SU-DHL-6 (cell line): ENCODE results near the gene PNPLA2.

ENCODE experiments used
- H2AFZ ChIP-seq: fragments of 200-600 bp; sonication (generic); 2 replicates; pipeline ENCODE4 v1.6.1; 2014; ENCODE audit warnings: low read depth, mild to moderate bottlenecking, moderate library complexity, mixed read lengths, antibody characterized with exemption, low read length; ENCODE audit not compliant: severe bottlenecking
- H3F3A ChIP-seq: fragments of 200-600 bp; shearing (Covaris generic); 2 replicates; pipeline ENCODE4 v1.6.0; 2016; ENCODE audit warnings: antibody characterized with exemption, mild to moderate bottlenecking; ENCODE audit not compliant: insufficient read depth
- H3K27ac ChIP-seq: fragments of 200-600 bp; sonication (generic); 2 replicates; pipeline ENCODE4 v1.5.1; 2016; ENCODE audit warnings: low read depth, mild to moderate bottlenecking, low read length, moderate library complexity, mixed read lengths
- H3K27me3 ChIP-seq: fragments of 200-600 bp; sonication (generic), shearing (Covaris generic); 2 replicates; pipeline ENCODE4 v1.6.0; 2014; ENCODE audit warnings: mild to moderate bottlenecking, low read length
- H3K36me3 ChIP-seq: fragments of 200-600 bp; sonication (generic); 2 replicates; pipeline ENCODE4 v1.6.1; 2014; ENCODE audit warnings: mild to moderate bottlenecking, low read length, mixed read lengths
- H3K4me2 ChIP-seq: fragments of 300-600, 200-600 bp; shearing (Covaris generic), sonication (generic); 2 replicates; pipeline ENCODE4 v1.6.0; 2014; ENCODE audit warnings: low read length, low read depth, mild to moderate bottlenecking; ENCODE audit not compliant: poor library complexity, severe bottlenecking
- H3K4me3 ChIP-seq: fragments of 200-600 bp; sonication (generic); 2 replicates; pipeline ENCODE4 v1.5.1; 2014; ENCODE audit warnings: antibody characterized with exemption, low read length, mild to moderate bottlenecking, mixed read lengths; ENCODE audit not compliant: insufficient read depth, poor library complexity, severe bottlenecking
- H3K79me2 ChIP-seq: fragments of 200-600 bp; sonication (generic); 2 replicates; pipeline ENCODE4 v1.6.1; 2014; ENCODE audit warnings: mild to moderate bottlenecking, low read length, moderate library complexity; ENCODE audit not compliant: insufficient read depth
- H3K9ac ChIP-seq: fragments of 200-600 bp; sonication (generic); 2 replicates; pipeline ENCODE4 v1.7.0; 2014; ENCODE audit warnings: mild to moderate bottlenecking, low read length
- H3K9me2 ChIP-seq: fragments of 200-600 bp; sonication (generic); replicated peaks from 2 replicates; pipeline ENCODE4 v1.6.1; 2014; ENCODE audit warnings: low read length; ENCODE audit not compliant: insufficient read depth
- H3K9me3 ChIP-seq: fragments of 200-600 bp; sonication (generic); 2 replicates; pipeline ENCODE4 v1.6.1; 2014; ENCODE audit warnings: low read length, mixed read lengths; ENCODE audit not compliant: insufficient read depth
- H4K20me1 ChIP-seq: fragments of 200-600 bp; sonication (generic); 2 replicates; pipeline ENCODE4 v1.6.1; 2014; ENCODE audit warnings: low read depth, mild to moderate bottlenecking, antibody characterized with exemption, low read length, moderate library complexity, mixed read lengths
- EZH2phosphoT487 ChIP-seq: fragments of 200-600 bp; sonication (generic), shearing (Covaris generic); conservative IDR thresholded peaks from 2 replicates; pipeline ENCODE4 v1.6.1; 2018; ENCODE audit warnings: mild to moderate bottlenecking, antibody characterized with exemption, low read length, moderate library complexity, mixed read lengths
- TF ChIP-seq, protein P1 (sequence below): fragments of 200-600 bp; sonication (generic); IDR thresholded peaks from one replicate; pipeline ENCODE4 v1.5.1; 2017; ENCODE audit warnings: antibody characterized with exemption, mild to moderate bottlenecking, low read length, moderate library complexity; ENCODE audit not compliant: insufficient read depth, poor library complexity, severe bottlenecking

PNPLA2 gene

GRCh38 chr11:865462-866430, 47.0 kb downstream of the PNPLA2 start:
- Histone ChIP-seq H3K79me2 (no peaks in the 10 kb centered on the region), H3K27ac (no peak overlapping the region), H3K27me3 (no peaks in the 10 kb centered on the region), H3K4me3 (no peak overlapping the region), H3K36me3 (no peaks in the 10 kb centered on the region), H3K9ac (no peak overlapping the region), H4K20me1 (no peaks in the 10 kb centered on the region), H3K9me2 (no peaks in the 10 kb centered on the region), H3F3A (no peaks in the 10 kb centered on the region), H2AFZ (no peak overlapping the region), H3K9me3 (no peaks in the 10 kb centered on the region), H3K4me2 (no peak overlapping the region)
- TF ChIP-seq EZH2phosphoT487 = no peak
- TF ChIP-seq, protein P1, sequence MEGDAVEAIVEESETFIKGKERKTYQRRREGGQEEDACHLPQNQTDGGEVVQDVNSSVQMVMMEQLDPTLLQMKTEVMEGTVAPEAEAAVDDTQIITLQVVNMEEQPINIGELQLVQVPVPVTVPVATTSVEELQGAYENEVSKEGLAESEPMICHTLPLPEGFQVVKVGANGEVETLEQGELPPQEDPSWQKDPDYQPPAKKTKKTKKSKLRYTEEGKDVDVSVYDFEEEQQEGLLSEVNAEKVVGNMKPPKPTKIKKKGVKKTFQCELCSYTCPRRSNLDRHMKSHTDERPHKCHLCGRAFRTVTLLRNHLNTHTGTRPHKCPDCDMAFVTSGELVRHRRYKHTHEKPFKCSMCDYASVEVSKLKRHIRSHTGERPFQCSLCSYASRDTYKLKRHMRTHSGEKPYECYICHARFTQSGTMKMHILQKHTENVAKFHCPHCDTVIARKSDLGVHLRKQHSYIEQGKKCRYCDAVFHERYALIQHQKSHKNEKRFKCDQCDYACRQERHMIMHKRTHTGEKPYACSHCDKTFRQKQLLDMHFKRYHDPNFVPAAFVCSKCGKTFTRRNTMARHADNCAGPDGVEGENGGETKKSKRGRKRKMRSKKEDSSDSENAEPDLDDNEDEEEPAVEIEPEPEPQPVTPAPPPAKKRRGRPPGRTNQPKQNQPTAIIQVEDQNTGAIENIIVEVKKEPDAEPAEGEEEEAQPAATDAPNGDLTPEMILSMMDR = no peak

DNA sequence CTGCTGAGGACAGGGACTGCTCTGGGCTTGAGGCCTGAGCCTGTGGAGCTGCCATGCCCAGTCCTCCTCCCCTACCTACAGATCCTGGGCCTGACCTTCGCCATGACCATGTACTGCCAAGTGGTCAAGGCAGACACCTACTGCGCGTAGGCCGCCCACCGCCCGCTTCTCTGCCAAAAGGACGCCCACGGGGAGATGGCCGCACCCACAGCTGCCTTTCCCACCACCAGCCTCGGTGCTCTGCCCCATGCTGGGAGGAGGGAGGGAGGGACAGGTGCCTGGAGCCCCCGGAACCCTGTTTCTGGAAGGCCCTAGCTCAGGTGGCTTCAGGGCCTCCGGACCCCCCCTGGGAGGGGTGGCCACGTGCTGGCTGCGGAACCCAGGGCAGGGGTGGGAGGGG, 47.8 kb downstream of the PNPLA2 start:
- TF ChIP-seq, protein P1 = no peak
- no peak for TF ChIP-seq EZH2phosphoT487
- no peak overlapping the region for H2AFZ ChIP-seq
- no peak overlapping the region for H3K4me2 ChIP-seq
- no peak overlapping the region for H3K9ac ChIP-seq
- no peaks in the 10 kb centered on the region for H4K20me1 ChIP-seq
- no peak overlapping the region for H3K4me3 ChIP-seq
- no peaks in the 10 kb centered on the region for H3K79me2 ChIP-seq
- H3K27me3 ChIP-seq = no peaks in the 10 kb centered on the region
- H3F3A ChIP-seq = no peaks in the 10 kb centered on the region
- no peak overlapping the region for H3K27ac ChIP-seq
- no peaks in the 10 kb centered on the region for H3K9me2 ChIP-seq
- no peaks in the 10 kb centered on the region for H3K9me3 ChIP-seq
- H3K36me3 ChIP-seq = no peaks in the 10 kb centered on the region

DNA sequence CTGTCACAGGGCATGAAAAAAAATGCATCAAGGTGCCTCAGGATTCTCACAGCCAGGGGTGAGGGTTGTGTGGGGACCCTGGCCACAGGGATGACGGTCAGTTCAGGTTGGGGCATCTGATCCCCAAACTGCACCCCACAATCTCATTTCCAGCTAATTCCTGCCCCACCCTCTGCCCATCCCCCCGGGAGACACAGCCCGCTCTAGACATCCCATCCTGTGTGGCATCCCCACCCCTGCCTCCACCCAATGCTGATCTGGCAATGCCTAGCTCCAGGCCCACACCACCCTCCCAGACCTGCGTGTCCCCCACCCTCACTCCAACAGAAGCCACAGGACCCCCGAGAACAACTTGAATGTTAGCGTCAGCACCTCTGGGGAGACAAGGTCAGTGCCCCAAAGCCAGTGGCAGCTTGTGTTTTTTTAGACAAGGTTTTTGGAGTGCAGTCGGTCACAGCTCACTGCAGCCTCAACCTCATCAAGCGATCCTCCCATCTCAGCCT, 49.2 kb downstream of the PNPLA2 start:
- Histone ChIP-seq H2AFZ (no peak overlapping the region), H3F3A (no peaks in the 10 kb centered on the region), H3K27ac (no peak overlapping the region), H3K79me2 (no peaks in the 10 kb centered on the region), H3K9me3 (no peaks in the 10 kb centered on the region), H3K9ac (no peak overlapping the region), H3K4me2 (no peak overlapping the region), H3K27me3 (no peaks in the 10 kb centered on the region), H3K9me2 (no peaks in the 10 kb centered on the region), H3K4me3 (no peak overlapping the region), H3K36me3 (no peaks in the 10 kb centered on the region), H4K20me1 (no peaks in the 10 kb centered on the region)
- TF ChIP-seq, protein P1 = no peak
- no peak for TF ChIP-seq EZH2phosphoT487
